Astrocyte of the cerebellum (primary cell): Measurements from ENCODE around the gene ZNF536.

Experiments
- DNase-seq: peaks from one replicate; pipeline ENCODE4 v3.0.0-alpha.2; 2011; ENCODE audit warnings: low read depth
- H3K4me3 ChIP-seq: 2 replicates; pipeline ENCODE4 v1.5.1; 2011; ENCODE audit warnings: mild to moderate bottlenecking, low read depth, low read length, moderate library complexity
- in situ Hi-C: cut with HindIII; loops from 2 replicates; pipeline ENCODE4 v1.10.0; 2017; ENCODE audit warnings: low sequenced_read_pairs
- TF ChIP-seq, protein P1 (sequence below): IDR thresholded peaks from 2 replicates; pipeline ENCODE4 v1.5.1; 2012; ENCODE audit warnings: low read length, low read depth, moderate library complexity, mild to moderate bottlenecking; ENCODE audit errors: missing control alignments

The ZNF536 gene

GRCh38 chr19:30584090-30584489, 211.9 kb downstream of the ZNF536 start:
- TF ChIP-seq, protein P1, sequence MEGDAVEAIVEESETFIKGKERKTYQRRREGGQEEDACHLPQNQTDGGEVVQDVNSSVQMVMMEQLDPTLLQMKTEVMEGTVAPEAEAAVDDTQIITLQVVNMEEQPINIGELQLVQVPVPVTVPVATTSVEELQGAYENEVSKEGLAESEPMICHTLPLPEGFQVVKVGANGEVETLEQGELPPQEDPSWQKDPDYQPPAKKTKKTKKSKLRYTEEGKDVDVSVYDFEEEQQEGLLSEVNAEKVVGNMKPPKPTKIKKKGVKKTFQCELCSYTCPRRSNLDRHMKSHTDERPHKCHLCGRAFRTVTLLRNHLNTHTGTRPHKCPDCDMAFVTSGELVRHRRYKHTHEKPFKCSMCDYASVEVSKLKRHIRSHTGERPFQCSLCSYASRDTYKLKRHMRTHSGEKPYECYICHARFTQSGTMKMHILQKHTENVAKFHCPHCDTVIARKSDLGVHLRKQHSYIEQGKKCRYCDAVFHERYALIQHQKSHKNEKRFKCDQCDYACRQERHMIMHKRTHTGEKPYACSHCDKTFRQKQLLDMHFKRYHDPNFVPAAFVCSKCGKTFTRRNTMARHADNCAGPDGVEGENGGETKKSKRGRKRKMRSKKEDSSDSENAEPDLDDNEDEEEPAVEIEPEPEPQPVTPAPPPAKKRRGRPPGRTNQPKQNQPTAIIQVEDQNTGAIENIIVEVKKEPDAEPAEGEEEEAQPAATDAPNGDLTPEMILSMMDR, result no peak
- in situ Hi-C loops, result no loop called here
- H3K4me3 ChIP-seq, result no peak overlapping the region
- DNase-seq, result no peak

DNA sequence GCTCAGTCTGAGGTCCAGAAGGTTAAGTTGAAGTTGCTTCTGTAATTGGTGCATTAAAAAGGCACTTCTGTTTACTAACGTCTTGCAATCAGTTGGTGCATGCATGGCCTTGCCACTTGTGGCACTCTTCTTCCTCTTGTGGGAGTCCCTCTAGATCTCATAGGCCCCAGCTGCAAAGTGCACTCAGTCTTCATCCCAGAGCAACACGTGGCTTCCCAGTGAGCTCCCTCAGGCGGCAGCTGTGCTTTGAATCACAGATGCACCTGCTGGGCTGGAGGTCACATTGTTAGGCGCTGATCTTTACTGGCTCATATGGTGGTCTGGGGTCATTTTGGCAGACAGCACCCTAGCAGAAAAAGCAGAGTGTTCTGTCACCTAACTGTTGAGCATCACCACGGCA, 215.7 kb downstream of the ZNF536 start:
- TF ChIP-seq, protein P1, result no peak
- no peak overlapping the region for H3K4me3 ChIP-seq
- in situ Hi-C loops, result no loop called here
- no peak for DNase-seq

GRCh38 chr19:30590596-30591229, 218.5 kb downstream of the ZNF536 start:
- TF ChIP-seq, protein P1, result no peak
- H3K4me3 ChIP-seq, result no peak overlapping the region
- no peak for DNase-seq
- in situ Hi-C loops, result no loop called here

GRCh38 chr19:30593356-30593755, 221.2 kb downstream of the ZNF536 start:
- DNase-seq, result no peak
- TF ChIP-seq, protein P1, result no peak
- in situ Hi-C loops, result no loop called here
- no peak overlapping the region for H3K4me3 ChIP-seq

DNA sequence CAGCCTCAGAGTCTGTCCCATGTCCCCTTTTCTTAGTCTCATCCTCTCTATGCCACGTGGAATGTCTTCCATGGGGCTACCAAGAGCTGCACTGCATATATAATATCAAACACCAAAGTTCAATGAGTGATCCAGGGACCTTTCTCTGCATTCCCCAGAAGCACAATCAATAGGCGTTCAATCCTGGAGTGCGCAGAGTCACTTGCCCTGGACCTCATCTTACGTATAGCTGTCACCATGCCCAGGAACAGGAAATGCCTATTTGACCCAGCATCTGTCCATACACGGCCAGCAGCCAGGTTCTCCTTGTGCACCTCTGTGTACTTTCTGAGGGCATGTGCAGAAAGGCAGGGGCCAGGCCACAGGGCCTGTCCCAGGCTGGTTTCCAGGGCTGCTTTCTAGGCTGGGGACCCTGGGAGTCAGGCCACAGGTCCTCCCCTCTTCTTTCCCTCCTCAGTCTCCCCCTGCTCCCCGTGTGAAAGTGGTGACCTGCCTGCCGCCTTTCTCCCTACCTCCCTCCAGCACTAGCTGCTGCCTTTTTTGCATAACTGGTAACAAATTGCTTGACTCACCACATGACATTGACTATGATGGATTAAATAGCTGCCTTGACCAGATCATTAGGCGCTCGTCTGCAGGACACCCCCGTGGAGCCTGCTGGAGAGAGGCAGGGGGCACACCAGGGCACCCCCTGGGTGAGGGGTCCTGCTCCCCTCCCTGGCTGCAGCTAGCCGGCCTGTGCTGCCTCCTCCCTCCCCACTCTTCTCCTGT, 222.0 kb downstream of the ZNF536 start:
- TF ChIP-seq, protein P1, result no peak
- no peak overlapping the region for H3K4me3 ChIP-seq
- in situ Hi-C loops, result no loop called here
- DNase-seq, result no peak

DNA sequence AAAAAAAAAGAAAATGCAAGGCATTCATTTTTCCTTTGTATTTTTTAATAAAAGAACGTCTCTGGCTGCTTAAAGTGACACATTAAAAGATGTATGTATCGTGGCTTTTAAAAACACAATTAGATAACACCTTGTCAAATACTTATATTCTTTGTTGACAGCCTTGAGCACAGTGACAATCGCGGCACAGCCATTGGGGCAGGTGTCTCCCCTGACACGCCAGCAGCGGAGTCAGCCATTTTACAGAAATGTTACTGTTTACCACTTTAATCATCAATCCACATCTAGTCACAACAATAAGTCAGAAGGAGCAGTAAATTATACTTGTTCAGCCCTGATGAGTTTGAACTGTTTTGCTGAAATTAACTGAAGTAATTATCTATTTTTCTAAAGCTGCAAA, 224.1 kb downstream of the ZNF536 start:
- TF ChIP-seq, protein P1, result no peak
- no peak overlapping the region for H3K4me3 ChIP-seq
- in situ Hi-C loops, result no loop called here
- DNase-seq, result no peak
